H4 (cell line): ENCODE results near the gene SPNS3. TPM values are rescaled to one million over a fixed set of nuclear protein-coding genes. Genes with fewer than 3 reads are reported as not detected.

ENCODE experiments used
- DNase-seq: peaks from one replicate; pipeline ENCODE4 v3.0.0-alpha.2; 2015; ENCODE audit warnings: low spot score
- total RNA-seq: library from RNA; depleted of rRNA; stranded (reverse); fragments of >200 nt; shearing (Covaris generic); gene quantifications from 2 replicates; pipeline ENCODE4 v1.2.3, GENCODE V29; 2014

SPNS3 gene
- total RNA-seq, 1 experiment from 2014 or later, result 0.04 TPM

DNA sequence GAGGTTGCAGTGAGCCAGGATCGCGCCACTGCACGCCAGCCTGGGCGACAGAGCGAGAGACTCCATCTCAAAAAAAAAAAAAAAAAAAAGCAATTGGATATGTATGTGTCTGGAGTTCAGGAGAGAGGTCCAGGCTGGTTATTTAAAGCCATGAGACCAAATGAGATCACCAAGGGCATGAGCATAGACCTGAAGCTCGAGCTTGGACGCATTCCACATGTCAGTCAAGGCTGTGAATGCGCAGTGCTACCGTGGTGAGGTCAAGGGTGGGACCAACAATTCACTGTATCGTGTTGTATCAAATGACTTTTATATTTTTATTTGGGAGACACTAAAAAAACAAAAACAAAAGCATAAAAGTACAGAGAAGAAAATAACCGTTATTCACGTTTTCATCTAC is 35.8 kb downstream of the SPNS3 start:
- DNase-seq, result no peak

DNA sequence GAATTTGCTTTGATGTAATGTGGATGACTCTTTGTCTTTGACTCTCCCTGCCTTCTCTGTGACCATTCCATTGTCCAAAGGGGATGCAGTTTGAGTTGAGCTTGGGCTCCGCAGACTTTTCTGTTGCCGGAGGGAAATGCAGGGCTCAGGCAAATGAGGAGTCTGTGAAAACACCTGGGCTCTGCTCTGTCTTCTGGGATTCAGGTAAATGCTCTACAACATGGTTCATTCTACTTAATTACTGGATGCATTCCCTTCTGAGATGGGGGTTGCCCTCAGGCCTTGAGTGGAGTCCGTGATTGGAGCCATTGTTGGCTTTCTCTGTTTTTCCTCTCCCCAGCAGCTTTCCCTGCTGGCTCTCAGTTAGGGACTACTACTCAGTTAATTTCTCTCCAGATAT is 38.5 kb downstream of the SPNS3 start:
- no peak for DNase-seq

DNA sequence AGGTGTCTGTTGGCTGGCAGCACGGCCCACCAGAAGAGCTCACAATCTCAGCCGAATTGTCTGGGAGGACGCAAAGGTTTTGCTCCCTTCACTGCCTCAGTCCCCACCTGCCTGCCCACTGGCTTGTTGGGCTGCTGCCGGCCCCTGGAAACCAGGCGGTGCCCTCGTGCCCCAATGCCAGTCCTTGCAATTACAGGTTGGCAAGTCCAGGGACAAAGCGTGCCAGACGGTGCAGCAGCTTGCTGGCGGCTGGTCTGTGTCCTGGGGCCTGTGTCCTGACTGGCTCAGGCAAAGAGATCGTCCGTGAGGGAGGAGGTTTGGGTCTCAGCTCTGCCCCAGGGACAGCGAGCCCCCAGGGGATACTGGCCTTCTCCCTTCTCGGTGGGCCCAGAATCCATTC is 40.4 kb downstream of the SPNS3 start:
- no peak for DNase-seq

DNA sequence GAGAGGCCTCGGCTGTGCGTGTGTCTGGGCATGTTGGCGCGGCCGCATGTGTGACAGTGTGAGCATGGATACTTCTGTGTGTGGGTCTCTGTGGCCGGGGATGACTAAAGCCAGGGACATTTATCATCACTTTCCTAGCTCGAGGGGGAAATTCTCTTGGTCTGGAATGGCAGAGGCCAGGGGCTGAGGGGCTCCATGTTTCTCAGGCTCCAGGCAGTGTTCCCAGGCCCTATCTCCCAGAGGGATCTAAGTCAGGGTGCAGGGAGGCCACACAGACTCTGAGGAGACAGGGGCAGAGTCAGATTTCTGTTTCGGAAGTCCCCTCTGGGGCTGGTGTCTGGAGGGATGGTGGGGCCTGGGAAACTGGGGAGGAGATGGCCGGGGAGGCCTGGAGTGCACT is 41.3 kb downstream of the SPNS3 start:
- DNase-seq, result no peak

DNA sequence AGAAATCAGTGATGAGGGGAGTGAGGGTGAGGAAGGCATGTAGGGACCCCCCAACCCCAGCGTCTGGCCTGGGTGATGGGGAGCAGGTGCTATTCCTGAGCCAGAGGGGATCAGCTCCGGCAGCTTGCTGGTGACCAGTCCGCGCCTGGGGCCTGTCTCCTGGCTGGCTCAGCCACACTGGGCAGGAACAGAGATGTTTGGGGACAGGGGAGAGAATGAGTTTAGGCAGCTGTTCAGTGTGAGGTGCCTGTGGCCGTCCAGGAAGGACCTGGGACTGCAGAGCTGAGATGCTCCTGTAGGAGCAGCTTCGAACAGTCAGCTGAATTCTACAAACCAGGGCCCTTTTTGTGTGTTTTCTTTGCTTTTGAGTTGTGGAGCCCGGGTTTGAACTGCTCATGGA is 41.7 kb downstream of the SPNS3 start:
- DNase-seq, result no peak

DNA sequence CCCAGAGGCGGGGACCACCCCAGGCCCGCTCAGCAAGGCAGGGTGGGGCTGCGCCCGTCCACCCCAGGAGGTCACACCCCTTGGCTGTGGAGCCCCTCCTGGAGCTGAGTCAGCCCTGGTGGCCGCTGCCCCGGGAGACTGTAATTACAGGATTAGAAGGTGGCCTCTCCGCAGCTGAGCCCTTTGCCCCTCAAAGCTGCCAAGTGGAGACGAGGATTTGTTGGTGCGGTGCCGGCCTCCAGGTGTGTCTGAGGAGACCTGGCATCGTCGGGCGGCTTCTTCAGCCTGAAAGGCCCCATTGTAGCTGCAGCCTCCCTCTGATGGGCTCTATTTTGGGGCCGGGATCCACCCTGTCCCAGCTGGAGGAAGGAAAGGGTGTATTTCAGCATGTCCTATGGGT is 42.3 kb downstream of the SPNS3 start:
- DNase-seq, result no peak

DNA sequence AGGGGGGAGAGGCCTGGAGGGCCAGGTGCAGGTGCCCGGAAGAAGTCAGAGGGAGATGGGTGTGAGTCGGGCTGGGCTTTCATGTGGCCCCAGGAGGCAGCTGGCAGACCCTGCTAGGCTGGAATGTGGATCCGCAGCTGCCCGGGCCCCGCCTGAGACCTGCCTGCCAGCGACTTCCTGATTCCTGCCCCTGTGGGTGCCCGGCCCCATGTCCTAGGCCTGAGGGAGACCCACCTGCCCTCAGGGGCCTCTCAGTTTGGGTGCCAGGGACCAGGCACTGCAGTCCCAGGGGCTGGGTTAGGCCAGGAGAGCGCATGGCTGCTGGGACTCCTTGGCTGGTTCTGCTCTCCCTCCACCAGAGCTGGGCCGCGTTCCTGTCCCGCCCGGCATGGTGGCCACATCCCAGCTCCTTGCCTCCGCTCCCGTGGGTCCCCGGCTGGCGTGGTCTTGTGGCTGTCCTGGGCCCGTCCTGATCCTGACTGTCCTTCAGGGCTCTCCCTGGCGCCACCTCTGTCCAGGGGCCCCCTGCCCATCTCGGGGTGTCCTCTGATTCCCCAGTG is 42.9 kb downstream of the SPNS3 start:
- no peak for DNase-seq

DNA sequence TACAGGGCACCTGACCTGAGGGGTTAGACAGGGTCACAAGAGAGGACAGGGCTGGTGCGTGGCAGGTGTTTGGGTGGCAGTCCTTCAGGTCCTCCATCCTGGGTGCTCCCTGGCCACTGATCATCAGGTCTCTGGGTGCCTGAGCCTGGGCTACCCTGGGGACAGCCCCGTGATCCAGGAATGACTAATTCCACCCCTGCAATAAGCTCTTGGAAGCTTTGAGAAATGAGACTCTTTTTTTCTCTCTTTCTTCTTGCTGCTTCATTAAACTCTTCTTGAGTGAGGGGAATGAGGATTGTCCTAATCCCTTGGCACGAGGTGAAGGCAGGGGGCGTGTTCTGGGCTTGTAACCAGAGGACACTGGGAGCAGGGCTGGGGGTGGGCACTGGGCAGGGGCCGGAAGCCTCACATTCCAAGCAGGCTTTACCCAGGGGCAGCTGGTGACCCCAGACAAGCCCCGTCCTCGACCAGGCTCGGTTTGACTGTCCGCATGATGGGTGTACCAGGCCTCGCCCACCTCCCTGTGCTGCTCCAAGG is 43.6 kb downstream of the SPNS3 start:
- DNase-seq, result no peak

DNA sequence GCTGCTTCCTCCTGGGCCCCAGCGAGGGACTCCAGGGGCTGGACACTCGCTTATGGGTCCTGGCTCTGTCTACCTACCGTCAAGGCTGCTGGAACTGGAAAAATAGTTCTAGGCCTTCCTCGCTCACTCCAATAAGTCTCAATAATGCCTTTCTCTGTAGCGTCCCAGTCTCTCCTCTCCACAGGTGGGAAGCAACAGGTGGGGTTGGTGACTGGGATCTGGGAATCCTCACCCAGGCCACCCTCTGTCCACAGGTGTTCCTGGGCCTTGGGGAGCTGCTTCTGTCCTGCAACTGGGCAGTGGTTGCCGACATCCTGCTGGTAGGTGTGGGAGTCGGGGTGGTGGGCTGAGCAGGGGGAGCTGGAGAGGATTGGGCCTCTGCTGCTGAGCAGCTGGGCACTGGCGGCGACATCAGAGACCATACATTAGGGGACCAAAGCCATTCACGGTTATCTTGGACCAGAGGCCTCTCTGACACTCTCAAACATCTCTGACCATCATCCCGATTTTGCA is 44.6 kb downstream of the SPNS3 start:
- no peak for DNase-seq

DNA sequence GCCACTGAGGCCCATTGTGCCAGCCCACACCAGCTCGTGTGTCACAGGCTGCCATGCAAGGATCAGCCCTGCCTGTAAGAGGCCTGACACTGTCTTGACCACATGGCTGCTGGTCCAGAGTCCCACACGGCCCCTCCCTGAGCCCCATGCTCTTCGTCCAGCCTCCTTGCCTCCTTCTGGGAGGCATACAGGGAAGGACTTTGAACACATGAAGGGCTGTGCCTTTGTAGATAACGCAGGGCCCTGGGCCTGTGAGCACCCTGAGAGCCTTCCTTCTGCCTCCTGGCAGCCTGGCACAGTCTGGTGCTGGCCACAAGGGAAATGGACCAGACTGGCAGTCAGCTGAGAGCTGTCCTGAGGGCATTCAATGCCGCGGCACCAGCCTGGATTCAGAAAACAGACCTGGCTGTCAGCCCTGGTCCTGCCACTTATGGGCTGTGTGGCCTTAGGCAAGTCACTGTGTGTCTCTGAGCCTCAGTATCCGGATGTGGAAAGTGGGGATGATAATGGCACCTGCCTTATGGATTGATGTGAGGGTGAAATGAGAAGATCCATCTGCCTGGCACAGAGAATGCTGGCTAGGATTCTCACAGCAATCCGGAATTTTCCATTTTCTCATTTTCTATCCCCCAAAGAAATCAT is 45.7 kb downstream of the SPNS3 start:
- DNase-seq, result no peak

DNA sequence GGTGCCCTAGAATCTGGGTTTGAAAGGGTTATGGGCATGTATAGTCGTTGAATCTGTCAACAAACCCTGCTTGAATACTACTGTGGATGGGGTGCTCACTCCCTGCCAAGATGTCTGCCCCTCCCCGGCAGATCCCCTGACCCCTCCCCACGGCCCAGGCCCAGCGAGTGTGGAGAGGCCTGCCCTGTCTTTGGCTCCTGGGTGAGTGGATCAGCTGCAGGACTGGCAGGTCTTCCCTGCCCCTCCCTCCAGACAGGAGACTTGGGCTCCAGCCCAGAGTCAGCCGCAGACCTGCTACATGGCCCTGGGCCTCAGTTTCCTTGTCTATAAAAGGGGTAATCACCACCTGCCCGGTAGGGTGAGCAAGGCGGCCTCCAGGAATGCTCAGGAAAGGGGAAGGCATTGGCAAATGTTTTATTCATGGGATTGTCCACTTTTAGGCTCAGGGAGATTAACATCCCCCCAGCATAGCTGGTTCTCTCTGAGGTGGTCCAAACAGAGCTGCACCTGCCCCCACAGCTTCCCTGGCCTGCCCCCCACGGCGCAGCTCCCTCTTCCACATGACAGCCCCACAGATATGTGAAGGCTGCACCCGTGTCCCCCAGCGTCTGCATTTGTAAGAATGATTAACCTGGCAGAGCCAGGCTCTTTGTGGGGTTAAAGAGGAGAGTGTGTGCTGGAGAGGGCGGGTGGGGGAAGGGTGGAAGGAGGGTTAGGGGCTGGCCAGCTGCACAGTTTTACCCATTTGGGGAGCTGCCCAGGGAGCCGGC is 46.4 kb downstream of the SPNS3 start:
- DNase-seq, result no peak

DNA sequence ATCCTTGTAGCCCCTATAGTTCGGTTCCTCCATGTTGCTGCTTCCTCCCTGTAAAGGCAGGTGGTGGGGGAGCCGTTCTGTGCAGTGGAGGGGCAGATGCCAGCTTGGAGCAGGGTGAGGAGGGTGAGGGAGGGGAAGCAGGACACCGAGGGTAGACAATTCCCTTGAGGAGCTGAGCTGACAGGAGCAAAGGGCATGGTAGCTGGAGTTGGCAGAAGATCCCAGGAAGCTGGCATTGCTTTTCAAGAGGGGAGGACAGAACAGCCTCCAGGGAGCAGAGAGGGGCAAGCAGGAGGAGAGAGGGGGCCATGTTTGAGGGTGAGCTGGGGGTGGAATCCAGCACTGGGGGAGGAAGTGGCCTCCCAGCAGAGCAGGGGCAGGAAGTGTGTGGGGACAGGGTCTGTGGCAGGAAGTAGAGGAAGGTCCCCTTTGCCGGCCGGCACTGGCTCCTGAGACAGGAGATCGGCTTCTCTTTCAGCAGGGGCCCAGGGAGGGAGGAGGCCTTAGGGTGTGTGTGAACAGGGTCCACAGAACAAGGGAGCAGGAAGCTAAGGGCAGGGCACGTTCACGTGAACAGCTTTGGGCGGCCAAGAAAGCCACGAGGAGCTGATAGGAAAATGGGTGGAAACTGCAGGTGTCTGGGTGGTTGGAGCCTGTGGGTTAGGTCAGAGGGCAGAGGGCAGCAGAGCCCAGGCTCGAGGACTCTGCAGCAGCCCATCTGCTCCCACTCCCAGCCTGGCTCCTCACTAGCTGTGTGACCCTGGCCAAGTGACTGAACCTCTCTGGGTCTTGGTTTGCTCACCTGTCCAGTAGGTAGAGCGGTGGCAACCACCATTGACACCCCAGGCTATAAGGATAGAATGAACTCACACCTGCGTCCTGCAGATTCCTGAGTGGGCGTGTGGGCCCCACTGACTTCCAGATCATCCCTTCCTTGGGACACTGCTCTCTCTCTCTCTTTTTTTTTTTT is 47.5 kb downstream of the SPNS3 start:
- DNase-seq, result no peak

DNA sequence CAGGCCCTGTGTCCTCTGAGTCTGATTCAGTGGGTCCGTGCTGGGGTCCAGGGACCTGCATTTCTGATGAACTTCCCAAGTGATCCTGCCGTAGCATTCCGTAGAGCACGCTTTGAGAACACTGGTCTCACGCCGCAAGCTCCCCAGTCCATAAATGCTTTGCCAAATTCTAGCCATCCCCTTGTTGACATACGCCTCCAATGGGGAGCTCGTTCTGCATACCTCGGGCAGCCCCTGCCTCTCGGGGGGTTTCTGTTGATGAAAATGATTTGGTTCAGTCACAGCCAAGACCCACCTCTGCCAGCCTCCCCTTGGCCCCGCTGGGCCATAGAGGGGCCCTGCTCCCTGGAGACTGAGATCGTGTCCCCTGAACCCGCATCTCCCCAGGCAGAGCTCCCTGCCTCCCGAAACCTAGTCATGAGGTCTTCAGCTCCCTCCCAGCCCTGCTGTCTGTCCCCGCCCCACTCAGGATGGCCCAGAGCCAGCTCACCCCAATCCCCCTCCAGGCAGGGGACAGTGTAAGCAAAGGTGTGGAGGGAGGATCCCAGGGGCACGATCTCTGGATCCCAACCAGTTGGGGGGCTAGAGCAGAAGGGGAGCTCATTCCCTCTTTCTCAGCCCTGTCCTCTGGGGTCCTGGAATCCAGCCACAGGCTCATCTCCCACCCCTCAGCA is 48.7 kb downstream of the SPNS3 start:
- DNase-seq, result no peak

DNA sequence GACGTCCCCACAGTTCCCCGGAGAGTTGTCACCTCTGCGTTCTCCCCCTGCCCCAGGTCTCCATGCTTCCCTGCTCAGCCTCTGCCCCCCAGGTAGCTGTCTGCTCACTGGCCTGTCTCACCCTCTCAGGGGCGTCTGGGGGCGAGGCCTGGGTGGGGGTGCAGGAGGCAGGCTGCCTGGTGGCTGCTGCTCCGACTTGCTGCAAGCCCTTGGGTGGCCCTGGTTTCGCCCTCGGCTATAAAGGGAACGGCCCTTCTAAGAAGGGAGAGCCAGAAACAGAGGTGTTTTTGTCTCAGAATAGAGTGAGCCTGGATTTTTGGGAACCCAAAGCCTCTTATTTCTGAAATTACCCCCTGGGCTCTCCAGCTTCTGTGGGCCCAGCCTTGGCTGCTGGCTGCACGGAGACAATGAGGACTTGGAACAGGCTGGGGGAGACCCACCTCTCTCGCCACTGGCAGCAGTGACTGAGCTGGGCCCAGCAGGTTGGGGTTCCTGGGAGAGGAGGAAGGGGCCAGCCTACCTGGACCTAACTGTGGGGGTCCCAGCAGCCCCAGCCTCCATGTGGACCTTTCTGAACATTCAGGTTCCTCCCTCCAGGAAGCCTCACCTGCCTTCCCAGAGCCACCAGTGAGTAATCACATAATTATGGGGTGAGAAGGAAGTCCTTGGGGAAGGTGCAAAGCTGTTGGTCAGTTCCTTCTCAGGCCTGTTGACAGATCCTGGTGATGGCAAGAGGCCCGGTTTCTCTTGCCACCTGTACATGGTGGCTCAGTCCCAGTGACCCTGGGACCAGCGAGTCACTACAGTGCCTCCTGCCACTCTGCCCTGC is 49.5 kb downstream of the SPNS3 start:
- no peak for DNase-seq

DNA sequence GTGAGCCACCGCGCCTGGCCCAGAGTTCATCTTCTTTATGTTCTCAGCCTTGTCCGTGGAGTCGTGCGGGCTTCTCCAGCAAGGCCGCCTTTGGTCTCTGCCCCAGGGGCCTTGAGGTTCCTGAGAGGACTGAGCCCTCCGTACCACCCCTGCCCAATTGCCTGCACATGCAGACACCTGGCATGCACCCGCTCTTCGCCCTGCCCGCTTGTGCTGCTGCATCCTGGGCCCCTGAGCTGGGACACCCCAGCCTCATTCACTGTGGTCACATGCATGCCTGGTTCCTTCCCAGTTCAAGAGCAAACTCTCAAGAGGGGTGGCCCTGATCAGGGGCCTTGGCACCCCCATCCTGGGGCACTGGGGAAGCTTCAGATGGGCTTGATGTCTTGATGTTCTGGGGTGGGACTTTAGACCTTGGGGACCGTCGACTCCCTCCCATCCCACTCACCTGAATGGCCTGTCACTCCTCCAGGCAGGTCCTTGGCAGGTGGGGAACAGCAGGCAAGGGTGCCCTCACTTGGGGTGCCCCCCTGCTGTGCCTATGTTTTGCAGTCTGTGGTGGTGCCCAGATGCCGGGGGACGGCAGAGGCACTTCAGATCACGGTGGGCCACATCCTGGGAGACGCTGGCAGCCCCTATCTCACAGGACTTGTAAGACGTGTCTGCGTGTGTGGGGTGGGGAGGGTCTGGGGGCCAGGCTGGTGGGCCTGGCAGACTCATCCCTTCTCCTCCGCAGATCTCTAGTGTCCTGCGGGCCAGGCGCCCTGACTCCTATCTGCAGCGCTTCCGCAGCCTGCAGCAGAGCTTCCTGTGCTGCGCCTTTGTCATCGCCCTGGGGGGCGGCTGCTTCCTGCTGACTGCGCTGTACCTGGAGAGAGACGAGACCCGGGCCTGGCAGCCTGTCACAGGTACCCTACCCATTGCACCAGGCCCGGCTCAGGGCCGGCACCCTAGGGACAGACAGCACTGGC is 52.2 kb downstream of the SPNS3 start:
- DNase-seq, result no peak

DNA sequence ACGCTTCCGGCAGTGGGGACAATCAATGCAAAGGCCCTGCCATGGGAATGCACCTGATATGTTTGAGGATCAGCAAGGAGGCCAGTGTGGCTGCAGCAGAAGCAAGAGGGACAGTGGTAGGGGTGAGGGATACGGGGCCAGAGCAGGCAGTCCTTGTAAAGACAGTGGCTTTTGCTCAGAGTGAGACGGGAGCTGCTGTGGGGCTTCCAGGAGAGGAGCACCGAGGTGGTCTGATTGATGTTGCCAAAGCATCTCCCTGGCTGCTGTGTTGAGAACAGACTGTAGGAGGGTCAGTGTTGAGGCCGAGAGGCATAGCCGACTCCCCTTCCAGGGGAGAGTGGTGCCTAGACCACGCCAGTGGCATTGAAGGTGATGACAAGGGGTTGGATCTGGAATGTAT is 53.6 kb downstream of the SPNS3 start:
- no peak for DNase-seq

DNA sequence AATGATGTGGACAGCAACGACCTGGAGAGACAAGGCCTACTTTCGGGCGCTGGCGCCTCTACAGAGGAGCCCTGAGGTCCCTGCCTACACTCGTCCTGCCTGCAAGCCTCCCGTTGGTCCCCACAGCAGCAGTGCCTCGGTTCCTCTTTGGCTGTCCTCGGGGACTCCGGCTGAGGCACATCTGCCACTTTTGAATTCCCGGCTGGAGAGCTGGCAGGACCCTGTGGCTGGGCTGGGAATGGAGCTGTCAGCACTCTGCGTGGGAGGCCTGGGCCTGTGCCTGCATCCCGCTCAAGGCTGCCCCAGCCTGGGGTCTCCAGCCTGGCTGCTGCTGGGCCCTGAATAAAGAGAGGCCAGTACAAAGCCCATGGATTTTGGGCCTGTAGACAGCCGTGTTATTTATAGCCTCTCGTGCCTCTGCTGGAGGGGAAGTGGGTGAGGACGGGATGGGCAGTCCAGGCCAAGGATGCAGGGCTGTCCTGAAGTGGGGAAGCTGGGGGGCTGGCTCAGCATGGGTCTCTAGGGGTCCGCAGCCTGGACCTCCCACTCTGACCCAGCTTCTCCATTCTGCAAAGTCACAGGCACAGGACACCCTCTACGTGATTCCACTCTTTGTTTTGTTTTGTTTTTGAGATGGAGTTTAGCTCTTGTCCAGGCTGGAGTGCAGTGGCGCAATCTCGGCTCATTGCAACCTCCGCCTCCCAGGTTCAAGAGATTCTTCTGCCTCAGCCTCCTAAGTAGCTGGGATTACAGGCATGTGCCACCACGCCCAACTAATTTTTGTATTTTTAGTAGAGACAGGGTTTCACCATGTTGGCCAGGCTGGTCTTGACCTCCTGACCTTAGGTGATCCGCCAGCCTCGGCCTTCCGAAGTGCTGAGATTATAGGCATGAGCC is 54.3 kb downstream of the SPNS3 start:
- no peak for DNase-seq
